HFF-Myc (cell line): ENCODE data around the gene RCAN2.

Experiments used
- DNase-seq: peaks from one replicate; pipeline ENCODE4 v3.0.0-alpha.2; 2011; ENCODE audit warnings: low read depth; ENCODE audit errors: extremely low read depth
- H3K4me3 ChIP-seq: replicated peaks from 2 replicates; pipeline ENCODE4 v1.5.1; 2011; ENCODE audit warnings: low read depth, mild to moderate bottlenecking, control low read depth, low read length
- TF ChIP-seq, protein P1 (sequence below): IDR thresholded peaks from 2 replicates; pipeline ENCODE4 v1.5.1; 2012; ENCODE audit warnings: mild to moderate bottlenecking, low read depth, low read length, control low read depth; ENCODE audit errors: missing control alignments

RCAN2 gene

DNA sequence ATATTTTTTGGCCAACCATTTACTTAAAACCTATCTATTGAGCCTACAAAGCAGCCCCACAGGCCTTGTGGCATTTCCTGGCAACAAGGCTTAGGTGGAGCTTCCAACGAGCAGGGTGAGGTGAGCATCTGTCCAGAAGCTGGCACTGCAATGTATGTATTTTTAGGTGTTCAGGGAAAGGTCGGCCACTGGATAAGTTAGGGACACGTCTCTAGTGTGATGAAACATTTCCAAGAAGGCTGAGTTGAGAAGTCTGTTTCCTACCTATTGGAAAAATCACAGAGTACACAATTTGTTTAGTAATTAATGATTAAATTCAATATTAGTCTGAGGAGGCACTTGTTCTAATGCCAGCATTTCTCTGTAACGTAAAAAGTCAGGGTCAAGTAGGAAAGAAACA lies 17.8 kb upstream of the RCAN2 start:
- no peak for DNase-seq
- TF ChIP-seq, protein P1, sequence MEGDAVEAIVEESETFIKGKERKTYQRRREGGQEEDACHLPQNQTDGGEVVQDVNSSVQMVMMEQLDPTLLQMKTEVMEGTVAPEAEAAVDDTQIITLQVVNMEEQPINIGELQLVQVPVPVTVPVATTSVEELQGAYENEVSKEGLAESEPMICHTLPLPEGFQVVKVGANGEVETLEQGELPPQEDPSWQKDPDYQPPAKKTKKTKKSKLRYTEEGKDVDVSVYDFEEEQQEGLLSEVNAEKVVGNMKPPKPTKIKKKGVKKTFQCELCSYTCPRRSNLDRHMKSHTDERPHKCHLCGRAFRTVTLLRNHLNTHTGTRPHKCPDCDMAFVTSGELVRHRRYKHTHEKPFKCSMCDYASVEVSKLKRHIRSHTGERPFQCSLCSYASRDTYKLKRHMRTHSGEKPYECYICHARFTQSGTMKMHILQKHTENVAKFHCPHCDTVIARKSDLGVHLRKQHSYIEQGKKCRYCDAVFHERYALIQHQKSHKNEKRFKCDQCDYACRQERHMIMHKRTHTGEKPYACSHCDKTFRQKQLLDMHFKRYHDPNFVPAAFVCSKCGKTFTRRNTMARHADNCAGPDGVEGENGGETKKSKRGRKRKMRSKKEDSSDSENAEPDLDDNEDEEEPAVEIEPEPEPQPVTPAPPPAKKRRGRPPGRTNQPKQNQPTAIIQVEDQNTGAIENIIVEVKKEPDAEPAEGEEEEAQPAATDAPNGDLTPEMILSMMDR: no peak
- no peak overlapping the region for H3K4me3 ChIP-seq

DNA sequence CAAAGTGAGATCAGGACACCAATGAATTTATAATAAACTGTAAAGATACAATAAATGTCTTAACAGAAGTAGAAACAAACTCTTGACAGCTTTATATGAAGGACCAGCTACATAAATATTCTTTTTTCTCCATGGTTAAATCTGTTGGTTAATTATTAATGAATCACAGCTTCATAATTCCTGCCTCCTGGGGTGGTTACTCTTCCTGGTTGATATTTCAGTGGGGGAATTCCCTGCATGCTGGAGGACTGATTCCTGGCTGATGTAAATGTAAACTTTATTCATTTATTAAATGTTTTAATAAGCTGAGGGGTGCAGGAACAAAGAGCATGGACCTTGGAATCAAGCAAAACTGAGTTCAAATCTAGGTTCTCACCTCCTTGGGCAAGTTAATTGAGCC lies 16.2 kb upstream of the RCAN2 start:
- no peak for DNase-seq
- H3K4me3 ChIP-seq: no peak overlapping the region
- TF ChIP-seq, protein P1: no peak

DNA sequence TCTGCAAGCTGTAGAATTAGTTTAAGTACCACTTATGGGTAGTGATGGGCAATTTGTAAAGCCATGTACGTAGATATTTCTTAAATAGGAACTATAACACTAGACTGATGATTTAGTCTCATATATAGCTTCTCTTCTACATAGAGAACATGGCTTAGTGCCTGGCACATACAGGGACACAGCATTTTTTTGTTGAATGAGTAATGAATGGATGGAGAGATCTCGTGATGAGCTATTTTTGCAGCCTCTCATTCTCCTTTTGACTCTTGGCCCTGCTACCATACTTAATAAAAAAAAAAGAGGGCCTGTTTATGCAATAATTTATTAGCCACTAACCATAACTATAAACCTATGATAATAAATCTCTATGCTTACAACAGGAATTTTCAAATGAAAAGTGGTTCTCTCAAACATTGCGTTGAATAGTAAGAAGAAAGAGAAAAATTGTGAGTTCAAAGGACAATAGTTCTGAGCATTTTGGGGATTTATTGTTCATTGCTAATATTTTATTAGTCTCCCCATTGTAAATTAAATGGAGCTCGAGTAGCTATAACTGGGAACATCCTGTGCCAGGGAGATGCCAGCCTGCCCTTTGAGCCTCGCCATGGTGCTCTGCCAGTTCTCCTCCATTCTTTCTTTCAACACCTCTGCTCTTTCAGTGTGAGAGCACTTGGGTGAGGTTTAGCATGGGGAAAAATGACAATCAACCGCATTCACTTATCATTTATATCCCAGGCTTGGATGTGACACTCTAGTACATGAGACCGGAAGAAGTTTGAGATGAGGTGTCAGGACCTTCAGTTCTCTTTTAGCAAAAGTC lies 14.7 kb upstream of the RCAN2 start:
- no peak overlapping the region for H3K4me3 ChIP-seq
- TF ChIP-seq, protein P1: no peak

DNA sequence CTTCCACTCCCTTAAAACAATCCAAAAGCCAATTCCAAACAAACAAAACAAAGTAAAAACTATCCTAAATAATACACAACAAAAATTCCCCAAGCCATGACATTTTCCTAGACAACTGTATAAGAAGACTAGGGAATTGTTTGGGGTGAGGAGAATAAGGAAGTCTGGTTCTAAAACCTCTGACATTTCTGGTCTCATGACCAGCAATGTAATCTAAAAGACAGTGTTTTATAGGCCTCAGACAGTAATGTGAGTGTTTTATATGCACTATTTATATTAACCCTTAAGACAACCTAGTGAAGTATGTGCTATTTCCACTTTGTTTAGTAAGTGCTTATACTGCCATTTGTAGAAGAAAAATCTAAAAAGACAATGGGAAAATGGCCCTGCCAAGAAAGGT lies 13.0 kb upstream of the RCAN2 start:
- DNase-seq: no peak
- TF ChIP-seq, protein P1: no peak
- H3K4me3 ChIP-seq: no peak overlapping the region

More for the DNA sequence above, 14.7 kb upstream of the RCAN2 start:
- DNase-seq: no peak

DNA sequence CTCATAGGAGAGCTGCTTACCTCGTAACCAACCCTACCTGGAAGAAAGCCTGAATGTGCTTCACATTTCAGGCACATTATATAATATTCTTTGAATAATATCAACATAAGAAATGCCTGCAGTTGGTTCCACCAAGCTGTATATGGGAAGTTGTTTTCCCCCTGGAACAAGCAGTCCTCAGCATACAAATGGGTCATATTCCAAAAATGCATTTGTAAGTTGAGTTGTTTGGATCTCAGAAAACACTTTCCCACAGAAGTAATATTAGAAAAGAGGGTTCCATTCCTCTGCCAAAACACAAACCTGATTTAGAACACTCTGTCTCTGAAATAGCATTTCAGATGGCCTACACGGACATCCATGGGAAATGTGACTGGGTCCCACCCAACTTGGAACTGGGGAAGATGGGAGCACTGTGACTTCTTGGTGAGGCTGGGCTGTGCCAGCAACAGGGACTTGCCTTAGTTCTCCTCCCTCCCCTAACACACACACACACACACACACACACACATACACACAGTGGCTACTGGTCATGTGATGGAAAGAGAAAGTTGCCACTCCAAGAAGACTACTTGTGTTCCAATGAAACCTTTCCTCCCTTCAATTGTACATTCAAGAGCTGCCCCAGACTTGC lies 11.4 kb upstream of the RCAN2 start:
- H3K4me3 ChIP-seq: no peak overlapping the region
- no peak for DNase-seq
- TF ChIP-seq, protein P1: no peak

DNA sequence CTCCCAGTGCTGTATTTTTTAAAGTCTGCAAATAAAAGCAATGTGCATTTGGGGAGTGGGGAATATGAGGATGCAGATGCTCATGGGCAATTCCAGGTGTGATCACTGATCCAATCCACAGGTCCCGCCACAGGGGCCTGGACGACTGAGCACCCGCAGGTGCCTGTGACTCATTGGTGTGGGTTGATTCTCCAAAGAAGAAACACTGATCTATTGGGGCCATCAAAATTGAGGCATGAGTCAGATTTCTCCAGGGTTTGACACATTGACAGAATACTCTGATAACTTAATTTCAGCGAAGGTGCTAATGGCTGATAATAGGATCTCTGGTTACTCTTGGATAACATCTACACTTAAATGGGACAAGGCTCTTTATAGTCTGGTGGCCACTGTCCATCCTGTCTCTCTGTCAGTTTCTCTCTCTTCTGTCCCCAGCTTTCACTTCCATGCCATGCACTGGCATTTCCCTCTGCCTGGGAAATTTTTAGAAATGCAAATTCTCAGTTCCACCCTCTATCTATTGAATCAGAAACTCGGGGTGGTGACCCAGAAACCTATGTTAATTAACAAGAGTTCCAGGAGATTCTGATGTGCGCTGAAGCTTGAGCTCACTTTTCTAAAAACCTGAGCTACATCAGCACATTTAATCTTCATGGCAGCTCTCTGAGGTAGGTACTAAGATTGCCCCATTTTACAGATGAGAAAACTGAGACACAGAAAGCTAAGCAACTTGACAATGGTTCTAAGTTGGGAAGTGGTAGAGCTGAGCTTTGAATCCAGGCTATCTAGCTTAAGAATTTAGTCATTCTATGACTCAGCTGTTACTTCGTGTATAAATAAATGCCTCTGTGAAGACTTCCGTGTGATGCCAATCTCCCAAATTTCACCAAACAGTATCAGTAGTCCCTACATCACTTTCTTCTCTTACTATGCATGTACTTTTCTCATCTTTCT lies 10.2 kb upstream of the RCAN2 start:
- DNase-seq: no peak
- TF ChIP-seq, protein P1: no peak
- H3K4me3 ChIP-seq: no peak overlapping the region
